Caco-2 (cell line): ENCODE results near the gene ZNHIT2. TPM values are rescaled to one million over a fixed set of nuclear protein-coding genes. Genes with fewer than 3 reads are reported as not detected.

Source experiments
- BruUV-seq: library from RNA; stranded (reverse); fragments of 400-500 nt; replicated peaks from 2 replicates; lab custom pipeline; 2021; lab: Mats Ljungman, UMichigan
- CTCF ChIA-PET: fragments of 300-600 bp; sonication (Branson Sonifier 250); formaldehyde crosslinking; loops from one replicate; lab custom pipeline; 2022; ENCODE audit warnings: antibody characterized with exemption; lab: Charles Lee
- POLR2A ChIA-PET: fragments of 300-600 bp; sonication (Branson Sonifier 250); formaldehyde crosslinking; loops from one replicate; lab custom pipeline; 2022; ENCODE audit warnings: antibody characterized with exemption; lab: Charles Lee
- DNase-seq, 2 experiments: peaks; one replicate each; pipeline versions ENCODE4 v3.0.0 to v3.0.0-alpha.2; 2020 to 2022
- H3K27me3 ChIP-seq: replicated peaks from 2 replicates; pipeline ENCODE4 v1.6.0; 2011; ENCODE audit warnings: low read length; ENCODE audit not compliant: control insufficient read depth, insufficient read depth
- H3K36me3 ChIP-seq: 2 replicates; pipeline ENCODE4 v1.5.1; 2011; ENCODE audit warnings: low read length; ENCODE audit not compliant: control insufficient read depth, insufficient read depth
- H3K4me1 ChIP-seq: fragments of 250-450 bp; sonication (Bioruptor Pico); 2 replicates; pipeline ENCODE4 v1.5.1; 2020; ENCODE audit warnings: mild to moderate bottlenecking
- H3K4me3 ChIP-seq: 2 replicates; pipeline ENCODE4 v1.5.1; 2011; ENCODE audit warnings: low read depth, mild to moderate bottlenecking, control low read depth, low read length
- H3K9me3 ChIP-seq: fragments of 250-450 bp; sonication (Bioruptor Pico); 2 replicates; pipeline ENCODE4 v1.5.1; 2020; ENCODE audit warnings: mild to moderate bottlenecking, moderate library complexity
- H3K27ac Mint-ChIP-seq: one replicate; pipeline ENCODE4 v1.8.0; 2022; ENCODE audit warnings: mixed read lengths; ENCODE audit not compliant: unreplicated experiment
- H3K27me3 Mint-ChIP-seq: one replicate; pipeline ENCODE4 v1.8.0; 2022; ENCODE audit warnings: mixed read lengths; ENCODE audit not compliant: insufficient read depth, unreplicated experiment
- H3K36me3 Mint-ChIP-seq: one replicate; pipeline ENCODE4 v1.8.0; 2022; ENCODE audit warnings: mild to moderate bottlenecking, mixed read lengths; ENCODE audit not compliant: insufficient read depth, unreplicated experiment
- H3K4me1 Mint-ChIP-seq: one replicate; pipeline ENCODE4 v1.8.0; 2022; ENCODE audit warnings: low read depth, mixed read lengths; ENCODE audit not compliant: unreplicated experiment
- H3K4me3 Mint-ChIP-seq: one replicate; pipeline ENCODE4 v1.8.0; 2022; ENCODE audit warnings: mild to moderate bottlenecking, moderate library complexity, mixed read lengths; ENCODE audit not compliant: unreplicated experiment
- H3K9me3 Mint-ChIP-seq: one replicate; pipeline ENCODE4 v1.8.0; 2022; ENCODE audit warnings: mixed read lengths; ENCODE audit not compliant: unreplicated experiment
- CTCF ChIP-seq, 2 experiments: fragments of 200-600 bp in 1 of 2; IDR thresholded peaks; 1 replicate in 1 of 2; 2 replicates in 1 of 2; pipeline versions ENCODE4 v1.5.1 to v1.8.0; 2011 to 2022; ENCODE audit warnings: antibody characterized with exemption in 1 of 2, control low read depth in 1 of 2, inconsistent platforms in 1 of 2, low read depth in 1 of 2, low read length in 1 of 2, mild to moderate bottlenecking in 1 of 2, moderate library complexity in 1 of 2; ENCODE audit not compliant: insufficient read depth in 1 of 2, severe bottlenecking in 1 of 2, unreplicated experiment in 1 of 2
- intact Hi-C: fragments of 100-400 bp; cut with micrococcal nuclease; formaldehyde crosslinking; loops from one replicate; pipeline ENCODE4 v1.10.0; 2022; ENCODE audit not compliant: unreplicated experiment
- total RNA-seq: library from RNA; stranded (reverse); gene quantifications from 2 replicates; pipeline ENCODE4 v1.2.3, GENCODE V29; 2022

The ZNHIT2 gene
- total RNA-seq, 1 experiment from 2014 or later, result 14.7 TPM

- TF ChIP-seq CTCF (IDR thresholded peaks at IDR 0.05; ENCODE audit: insufficient read depth in 1 of 2, low read depth in 1 of 2, low read length in 1 of 2, severe bottlenecking in 1 of 2, unreplicated experiment in 1 of 2), result no peak
- no TSS peak for BruUV-seq
- DNase-seq, result no peak
- H3K36me3 Mint-ChIP-seq, result peaks cover 43% of the 10 kb centered on the region
- H3K9me3 ChIP-seq, result no peaks in the 10 kb centered on the region
- H3K27me3 ChIP-seq, result no peaks in the 10 kb centered on the region
- H3K36me3 ChIP-seq, result peaks cover 2% of the 10 kb centered on the region; the same call in 1 of the 2 replicates
- intact Hi-C loops, result no loop called here
- H3K27ac Mint-ChIP-seq, result no peak overlapping the region
- H3K9me3 Mint-ChIP-seq, result no peaks in the 10 kb centered on the region
- ChIA-PET CTCF (no interaction called here), POLR2A (no interaction called here)
- no peak overlapping the region for H3K4me3 ChIP-seq
- H3K27me3 Mint-ChIP-seq, result no peaks in the 10 kb centered on the region
- H3K4me3 Mint-ChIP-seq, result no peak overlapping the region
- peaks cover 16% of the 10 kb centered on the region; the same call in 1 of the 2 replicates for H3K4me1 ChIP-seq
- H3K4me1 Mint-ChIP-seq, result peaks cover 12% of the 10 kb centered on the region
Measured at GRCh38 chr11:65086809-65087208, 30.7 kb downstream of the ZNHIT2 start.

- H3K4me1 Mint-ChIP-seq, result peaks cover 16% of the 10 kb centered on the region
- CTCF ChIA-PET, result no interaction called here
- BruUV-seq, result no TSS peak
- Histone ChIP-seq H3K36me3 (peaks cover 4% of the 10 kb centered on the region; the same call in 1 of the 2 replicates), H3K4me3 (no peak overlapping the region), H3K4me1 (peaks cover 16% of the 10 kb centered on the region; the same call in 1 of the 2 replicates), H3K27me3 (no peaks in the 10 kb centered on the region), H3K9me3 (no peaks in the 10 kb centered on the region)
- H3K4me3 Mint-ChIP-seq, result peak overlapping the region; percentile 85
- DNase-seq, result no peak
- H3K27me3 Mint-ChIP-seq, result no peaks in the 10 kb centered on the region
- H3K36me3 Mint-ChIP-seq, result peaks cover 56% of the 10 kb centered on the region
- POLR2A ChIA-PET, result interaction anchor here (0.6 to 1.2 kb wide), 2 partner anchors 26 to 32 kb away, joined by 3 to 4 read pairs; partner anchors contain the start of gene TM7SF2
- intact Hi-C loops, result no loop called here
- no peak for TF ChIP-seq CTCF (IDR thresholded peaks at IDR 0.05; ENCODE audit: insufficient read depth in 1 of 2, low read depth in 1 of 2, low read length in 1 of 2, severe bottlenecking in 1 of 2, unreplicated experiment in 1 of 2)
- peak overlapping the region; percentile 23 for H3K27ac Mint-ChIP-seq
- no peaks in the 10 kb centered on the region for H3K9me3 Mint-ChIP-seq
Measured at GRCh38 chr11:65085446-65085845, 32.1 kb downstream of the ZNHIT2 start.

- peak overlapping the region; percentile 98 for H3K27ac Mint-ChIP-seq
- DNase-seq, result no peak
- TSS peak; percentile 54 for BruUV-seq
- peaks cover 16% of the 10 kb centered on the region for H3K4me1 Mint-ChIP-seq
- no peaks in the 10 kb centered on the region for H3K27me3 Mint-ChIP-seq
- ChIA-PET POLR2A (interaction anchor here (1.2 kb wide), 1 partner anchor 27 kb away, joined by 4 read pairs; the partner anchor contains the start of gene TM7SF2), CTCF (no interaction called here)
- no peak for TF ChIP-seq CTCF (IDR thresholded peaks at IDR 0.05; ENCODE audit: insufficient read depth in 1 of 2, low read depth in 1 of 2, low read length in 1 of 2, severe bottlenecking in 1 of 2, unreplicated experiment in 1 of 2)
- Histone ChIP-seq H3K36me3 (peaks cover 4% of the 10 kb centered on the region; the same call in 1 of the 2 replicates), H3K9me3 (no peaks in the 10 kb centered on the region), H3K27me3 (no peaks in the 10 kb centered on the region), H3K4me3 (peak overlapping the region; percentile 58), H3K4me1 (peaks cover 16% of the 10 kb centered on the region; the same call in 1 of the 2 replicates)
- H3K9me3 Mint-ChIP-seq, result no peaks in the 10 kb centered on the region
- intact Hi-C loops, result loop anchor here (5.0 kb wide), 1 partner anchor 57 kb away; the partner anchor contains the start of gene SNX15
- H3K36me3 Mint-ChIP-seq, result peaks cover 62% of the 10 kb centered on the region
- H3K4me3 Mint-ChIP-seq, result peak overlapping the region; percentile 85
Measured at GRCh38 chr11:65084598-65085375, 32.7 kb downstream of the ZNHIT2 start.
